ENCODE results near the gene OR4E2.

- TF ChIP-seq CTCF (IDR thresholded peaks at IDR 0.05; ENCODE audit: insufficient read depth, low read length) (no peak), POLR2AphosphoS5 (IDR thresholded peaks at IDR 0.05; ENCODE audit: low read depth) (no peak)
These were observed 36.0 kb upstream of the OR4E2 start for GRCh38 chr14:21617614-21618013.

Data from HL-60 (cell line).